Measurements from ENCODE around the gene VWA8. TPM values are rescaled to one million over a fixed set of nuclear protein-coding genes. Genes with fewer than 3 reads are reported as not detected.

VWA8 gene
- total and polyA plus RNA-seq, 2 of the 8 experiments (the other 6 are each of a cell fraction or from before 2014, with no cell fraction given): 5.9 to 19.6 TPM

DNA sequence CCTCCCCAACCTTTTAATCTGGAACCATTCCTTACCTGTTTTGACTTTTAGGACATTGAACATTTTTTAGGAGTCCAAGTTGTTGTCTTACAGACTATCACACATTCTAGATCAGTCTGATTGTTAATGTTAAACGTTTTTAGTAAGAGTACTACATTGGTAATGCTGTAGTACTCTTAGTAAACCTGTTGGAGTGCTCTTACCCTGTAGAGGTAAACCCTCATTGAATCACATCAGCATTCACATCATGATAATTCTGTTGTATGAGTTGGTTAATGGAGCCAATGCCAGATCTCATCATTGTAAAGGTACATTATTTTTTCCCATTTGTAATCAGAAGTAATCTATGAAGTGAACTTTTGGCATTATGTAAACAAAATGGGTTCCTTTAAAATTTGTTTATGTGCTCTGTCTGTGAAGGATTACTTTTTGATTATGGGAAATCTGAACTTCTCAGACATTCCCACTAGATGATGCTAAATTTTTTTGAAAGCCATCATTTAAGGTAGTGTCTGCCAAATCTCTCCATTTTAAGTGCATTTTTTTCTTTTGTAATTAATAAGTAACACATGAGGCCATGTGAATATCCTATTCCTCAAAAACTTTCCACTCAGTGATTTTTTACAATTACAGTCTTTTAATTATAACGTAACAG is 55.2 kb downstream of the VWA8 start:
- Histone ChIP-seq H2AK5ac (ENCODE audit: low read depth, low read length) (no peak overlapping the region), H2AFZ (ENCODE audit: low read length) (no peak overlapping the region), H2BK15ac (ENCODE audit: low read length) (no peak overlapping the region), H3K23me2 (ENCODE audit: low read depth, low read length) (no peaks in the 10 kb centered on the region), H3K36me3 (ENCODE audit: control insufficient read depth in 2 of 4, insufficient read depth in 4 of 4, low read length in 3 of 4) (peaks cover 0 to 7% (median 0%) of the 10 kb centered on the region in 4 experiments; a peak in 2 of 8 replicates), H3K4me3 (ENCODE audit: extremely low read depth in 1 of 4, insufficient read depth in 2 of 4, low read depth in 3 of 4, low read length in 4 of 4) (no peak overlapping the region), H3K18ac (ENCODE audit: extremely low read depth, low read length) (no peak overlapping the region), H3K9ac (replicated peaks in 1 of 4; ENCODE audit: extremely low read depth in 1 of 4, low read depth in 3 of 4, low read length in 3 of 4) (no peak overlapping the region), H3K4me1 (replicated peaks in 1 of 4; ENCODE audit: control insufficient read depth in 3 of 4, insufficient read depth in 4 of 4, low read length in 3 of 4) (no peaks in the 10 kb centered on the region; a peak in 1 of 7 replicates), H3K27me3 (replicated peaks in 1 of 4; ENCODE audit: control insufficient read depth in 3 of 4, extremely low read depth in 1 of 4, insufficient read depth in 3 of 4, low read length in 3 of 4) (no peaks in the 10 kb centered on the region), H2BK20ac (ENCODE audit: low read length) (no peak overlapping the region), H4K91ac (replicated peaks; ENCODE audit: insufficient read length, low read length) (no peak overlapping the region), H4K20me1 (replicated peaks in 1 of 2; ENCODE audit: control insufficient read depth in 1 of 2, insufficient read depth in 2 of 2, low read length in 2 of 2) (no peaks in the 10 kb centered on the region), H3K56ac (replicated peaks; ENCODE audit: insufficient read length, low read depth, low read length) (no peak overlapping the region), H3K27ac (ENCODE audit: low read depth, low read length) (no peak overlapping the region), H3K4ac (replicated peaks; ENCODE audit: insufficient read length, low read depth, low read length) (no peak overlapping the region), H2BK12ac (ENCODE audit: low read depth, low read length) (no peak overlapping the region), H3K23ac (ENCODE audit: insufficient read length) (no peak overlapping the region), H2BK5ac (ENCODE audit: low read depth, low read length) (no peak overlapping the region), H4K8ac (ENCODE audit: extremely low read depth, insufficient read depth, low read length) (no peak overlapping the region), H3K79me1 (ENCODE audit: low read depth, low read length) (no peaks in the 10 kb centered on the region), H3K79me2 (ENCODE audit: control insufficient read depth in 1 of 2, insufficient read depth in 2 of 2, low read length in 2 of 2) (no peaks in the 10 kb centered on the region), H3K9me3 (ENCODE audit: insufficient read depth in 2 of 2, low read depth in 1 of 2, low read length in 1 of 2) (no peaks in the 10 kb centered on the region), H3K14ac (ENCODE audit: insufficient read length) (no peak overlapping the region), H2BK120ac (replicated peaks; ENCODE audit: low read depth, low read length) (no peak overlapping the region), H4K5ac (ENCODE audit: insufficient read length, low read depth, low read length) (no peak overlapping the region), H3K4me2 (ENCODE audit: insufficient read depth in 1 of 2, low read depth in 2 of 2, low read length in 2 of 2) (no peak overlapping the region)
- DNase-seq (ENCODE audit: low read depth in 1 of 2, low spot score in 2 of 2): no peak
- POLR2A ChIA-PET (ENCODE audit: partially characterized antibody): no interaction called here
- WGBS, 2 experiments (ENCODE audit: extremely low coverage in 1 of 2, insufficient coverage in 1 of 2, insufficient read length in 1 of 2, insufficient replicate concordance in 2 of 2, low coverage in 1 of 2, low lambda C conversion rate in 2 of 2, missing lambda C conversion rate in 1 of 2): 63% methylated on average over 2 of the region's 2 CpGs; no CpG with 5 or more reads in 1 of the 2 experiments
- FAIRE-seq: peak; percentile 24
- CTCF ChIA-PET (ENCODE audit: partially characterized antibody): interaction anchor here (1.1 to 2.0 kb wide), 6 partner anchors 14 to 237 kb away, joined by 3 to 7 read pairs (median 4); no protein-coding TSS in a partner anchor
- TF ChIP-seq CTBP2 (IDR thresholded peaks at IDR 0.05; ENCODE audit: borderline replicate concordance, insufficient read depth, insufficient read length, low read length) (no peak), RAD21 (IDR thresholded peaks at IDR 0.05 in 1 of 2, conservative IDR thresholded peaks at IDR 0.05 in 1 of 2; ENCODE audit: low read depth in 2 of 2, low read length in 2 of 2) (peak; percentile 67 to 74), TEAD4 (IDR thresholded peaks at IDR 0.05; ENCODE audit: low read depth, low read length) (no peak)
- TF ChIP-seq, protein P1, sequence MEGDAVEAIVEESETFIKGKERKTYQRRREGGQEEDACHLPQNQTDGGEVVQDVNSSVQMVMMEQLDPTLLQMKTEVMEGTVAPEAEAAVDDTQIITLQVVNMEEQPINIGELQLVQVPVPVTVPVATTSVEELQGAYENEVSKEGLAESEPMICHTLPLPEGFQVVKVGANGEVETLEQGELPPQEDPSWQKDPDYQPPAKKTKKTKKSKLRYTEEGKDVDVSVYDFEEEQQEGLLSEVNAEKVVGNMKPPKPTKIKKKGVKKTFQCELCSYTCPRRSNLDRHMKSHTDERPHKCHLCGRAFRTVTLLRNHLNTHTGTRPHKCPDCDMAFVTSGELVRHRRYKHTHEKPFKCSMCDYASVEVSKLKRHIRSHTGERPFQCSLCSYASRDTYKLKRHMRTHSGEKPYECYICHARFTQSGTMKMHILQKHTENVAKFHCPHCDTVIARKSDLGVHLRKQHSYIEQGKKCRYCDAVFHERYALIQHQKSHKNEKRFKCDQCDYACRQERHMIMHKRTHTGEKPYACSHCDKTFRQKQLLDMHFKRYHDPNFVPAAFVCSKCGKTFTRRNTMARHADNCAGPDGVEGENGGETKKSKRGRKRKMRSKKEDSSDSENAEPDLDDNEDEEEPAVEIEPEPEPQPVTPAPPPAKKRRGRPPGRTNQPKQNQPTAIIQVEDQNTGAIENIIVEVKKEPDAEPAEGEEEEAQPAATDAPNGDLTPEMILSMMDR (IDR thresholded peaks at IDR 0.05; ENCODE audit: control extremely low read depth in 1 of 3, insufficient read depth in 1 of 3, low read depth in 1 of 3, low read length in 3 of 3): peak in 2 of 3 experiments; percentile 27 to 66; a peak in 2 of 4 replicates
